ENCODE results near the gene PLPPR1.

GRCh38 chr9:101367323-101367722 lies 338.8 kb downstream of the PLPPR1 start:
- TF ChIP-seq EZH2 (IDR thresholded peaks at IDR 0.05; ENCODE audit: low read length, missing control alignments), result no peak
- no peak for TF ChIP-seq CTCF (conservative IDR thresholded peaks at IDR 0.05 in 1 of 2, IDR thresholded peaks at IDR 0.05 in 1 of 2; ENCODE audit: low read depth in 1 of 2, low read length in 2 of 2)
